Lower lobe of right lung (tissue), 2 donors: ENCODE results near the gene FOLR1. TPM values are rescaled to one million over a fixed set of nuclear protein-coding genes. Genes with fewer than 3 reads are reported as not detected.
A peak's percentile ranks its signal among the peaks of the same experiment; 100 is the strongest.
"Not testable (repeated sequence)": the region's sequence is repeated elsewhere in the genome, so short reads cannot be mapped to it uniquely, and the experiment has no call there.

Experiments used
- ATAC-seq, 2 donors: fragments of 200-7000 bp; cut with Tn5 transposase; one replicate each; pipeline ENCODE4 v1.9.1; 2020 to 2022; ENCODE audit warnings: mild to moderate bottlenecking in 2 of 2, moderate library complexity in 2 of 2
- DNase-seq: peaks from one replicate; pipeline ENCODE4 v3.0.0-alpha.2; 2020
- H3K27ac ChIP-seq: fragments of 200-600 bp; one replicate; pipeline ENCODE4 v1.8.0; 2022
- H3K27me3 ChIP-seq: fragments of 200-600 bp; one replicate; pipeline ENCODE4 v1.8.0; 2022; ENCODE audit warnings: low read depth
- H3K36me3 ChIP-seq: fragments of 200-600 bp; one replicate; pipeline ENCODE4 v1.8.0; 2022; ENCODE audit warnings: mild to moderate bottlenecking
- H3K4me1 ChIP-seq: fragments of 200-600 bp; one replicate; pipeline ENCODE4 v1.8.0; 2022
- H3K4me3 ChIP-seq: fragments of 200-600 bp; one replicate; pipeline ENCODE4 v1.8.0; 2022; ENCODE audit warnings: mild to moderate bottlenecking
- H3K9me3 ChIP-seq: fragments of 200-600 bp; one replicate; pipeline ENCODE4 v1.8.0; 2022
- intact Hi-C: fragments of 100-400 bp; cut with DNase I; formaldehyde crosslinking; loops from one replicate; pipeline ENCODE4 v1.11.0; 2022
- long read RNA-seq: library from polyadenylated mRNA; unstranded; transcript quantifications from one replicate; pipeline ENCODE4 v2.0.0, GENCODE V29; 2021
- total RNA-seq: library from RNA; stranded (reverse); fragmentation: NEBNext Ultra II Directional; extraction: Animal tissue kit (Norgen Biotek cat#: 25700); gene quantifications from one replicate; pipeline ENCODE4 v1.2.1, GENCODE V29; 2021
- TF ChIP-seq, protein P1 (sequence below): fragments of 200-600 bp; IDR thresholded peaks from one replicate; pipeline ENCODE4 v1.8.0; 2022; ENCODE audit warnings: antibody characterized with exemption, mild to moderate bottlenecking
- donor health status: DM: no; HTN: yes; CAD: no; lungs with severe emphysema.

Gene FOLR1
- total RNA-seq = 134 TPM
- long read RNA-seq, transcript FOLR1-204 (6 exons, 1,061 nt) = minor isoform, 6 of 106 reads
- long read RNA-seq, transcript FOLR1-202 (4 exons, 996 nt) = major isoform, 89 of 106 reads
- long read RNA-seq, partial matches to known transcripts = 8 of 106 reads
- long read RNA-seq, other reads (novel, unspliced or antisense) = 0 of 106 reads

GRCh38 chr11:72191961-72192381 is at the start of gene FOLR1:
Gene FOLR1 (plus strand): TSS chr11:72192140. CDS start chr11:72192174, 34 bp downstream.
- peak within 1 kb of the TSS; percentile 37 for H3K4me3 ChIP-seq
- peaks cover 6% of the 10 kb centered on the region for H3K4me1 ChIP-seq
- DNase-seq (peak; percentile 75), ATAC-seq (peak; percentile 81 to 87)
- intact Hi-C loops = no loop called here
- peak within 1 kb of the TSS; percentile 74 for H3K27ac ChIP-seq
- no peaks in the 10 kb centered on the region for H3K9me3 ChIP-seq
- TF ChIP-seq, protein P1, sequence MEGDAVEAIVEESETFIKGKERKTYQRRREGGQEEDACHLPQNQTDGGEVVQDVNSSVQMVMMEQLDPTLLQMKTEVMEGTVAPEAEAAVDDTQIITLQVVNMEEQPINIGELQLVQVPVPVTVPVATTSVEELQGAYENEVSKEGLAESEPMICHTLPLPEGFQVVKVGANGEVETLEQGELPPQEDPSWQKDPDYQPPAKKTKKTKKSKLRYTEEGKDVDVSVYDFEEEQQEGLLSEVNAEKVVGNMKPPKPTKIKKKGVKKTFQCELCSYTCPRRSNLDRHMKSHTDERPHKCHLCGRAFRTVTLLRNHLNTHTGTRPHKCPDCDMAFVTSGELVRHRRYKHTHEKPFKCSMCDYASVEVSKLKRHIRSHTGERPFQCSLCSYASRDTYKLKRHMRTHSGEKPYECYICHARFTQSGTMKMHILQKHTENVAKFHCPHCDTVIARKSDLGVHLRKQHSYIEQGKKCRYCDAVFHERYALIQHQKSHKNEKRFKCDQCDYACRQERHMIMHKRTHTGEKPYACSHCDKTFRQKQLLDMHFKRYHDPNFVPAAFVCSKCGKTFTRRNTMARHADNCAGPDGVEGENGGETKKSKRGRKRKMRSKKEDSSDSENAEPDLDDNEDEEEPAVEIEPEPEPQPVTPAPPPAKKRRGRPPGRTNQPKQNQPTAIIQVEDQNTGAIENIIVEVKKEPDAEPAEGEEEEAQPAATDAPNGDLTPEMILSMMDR = no peak
- H3K27me3 ChIP-seq = no peaks in the 10 kb centered on the region
- peaks cover 3% of the 10 kb centered on the region for H3K36me3 ChIP-seq

DNA sequence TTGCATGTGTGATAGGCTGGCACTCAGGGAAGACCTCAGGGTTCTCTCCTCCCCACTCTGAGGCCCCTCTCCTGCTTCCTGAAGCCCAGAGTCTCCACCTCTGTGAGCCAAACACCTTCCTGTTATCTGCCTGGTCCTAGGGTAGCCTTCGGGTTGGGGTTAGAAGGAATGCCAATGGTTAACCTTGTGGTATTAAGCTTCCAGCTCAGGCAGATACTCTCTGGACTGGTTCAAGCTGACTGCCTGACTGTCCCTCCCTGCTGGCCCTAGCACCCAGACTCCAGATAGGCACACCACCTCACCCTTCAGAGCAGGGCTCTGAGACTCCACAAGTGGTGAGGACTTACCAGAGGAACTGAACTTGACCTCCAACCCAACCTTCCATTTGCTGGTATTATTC is 49.4 kb upstream of the FOLR1 start:
- H3K27me3 ChIP-seq, H3K4me1 ChIP-seq, H3K27ac ChIP-seq, ATAC-seq, DNase-seq, intact Hi-C loops, H3K4me3 ChIP-seq, H3K36me3 ChIP-seq, H3K9me3 ChIP-seq: not testable (repeated sequence)

- Histone ChIP-seq H3K27me3 (no peaks in the 10 kb centered on the region), H3K9me3 (no peaks in the 10 kb centered on the region), H3K4me3 (no peak overlapping the region), H3K4me1 (no peaks in the 10 kb centered on the region), H3K36me3 (no peaks in the 10 kb centered on the region), H3K27ac (no peak overlapping the region)
- intact Hi-C loops = no loop called here
- DNase-seq (no peak), ATAC-seq (no peak)
- TF ChIP-seq, protein P1 = no peak
Measured at GRCh38 chr11:72144807-72145565, 47.0 kb upstream of the FOLR1 start.

DNA sequence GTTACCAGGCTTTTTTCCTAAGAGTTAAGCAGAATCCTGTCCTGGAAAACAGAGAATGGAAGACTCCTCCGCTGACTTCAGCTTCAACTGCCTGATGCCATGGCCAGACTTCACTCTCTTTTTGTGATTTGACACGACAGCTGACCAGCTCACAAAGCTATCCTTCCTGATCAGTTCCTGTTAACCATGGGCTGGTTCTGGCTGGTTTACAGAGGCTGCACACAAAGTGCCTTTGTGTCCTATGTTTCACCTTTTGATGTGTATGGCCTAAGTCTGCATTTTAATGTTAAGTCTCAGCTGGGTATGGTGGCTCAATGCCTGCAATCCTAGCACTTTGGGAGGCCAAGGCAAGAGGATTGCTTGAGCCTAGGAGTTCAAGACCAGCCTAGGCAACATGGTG is 45.3 kb upstream of the FOLR1 start:
- H3K9me3 ChIP-seq = no peaks in the 10 kb centered on the region
- DNase-seq (no peak), ATAC-seq (no peak)
- no peak overlapping the region for H3K27ac ChIP-seq
- H3K4me1 ChIP-seq = no peaks in the 10 kb centered on the region
- no peaks in the 10 kb centered on the region for H3K27me3 ChIP-seq
- TF ChIP-seq, protein P1 = no peak
- no peak overlapping the region for H3K4me3 ChIP-seq
- no peaks in the 10 kb centered on the region for H3K36me3 ChIP-seq
- intact Hi-C loops = no loop called here

- Histone ChIP-seq H3K4me1 (no peaks in the 10 kb centered on the region), H3K27me3 (no peaks in the 10 kb centered on the region), H3K36me3 (no peaks in the 10 kb centered on the region), H3K27ac (no peak overlapping the region), H3K9me3 (no peaks in the 10 kb centered on the region), H3K4me3 (no peak overlapping the region)
- TF ChIP-seq, protein P1 = no peak
- DNase-seq (no peak), ATAC-seq (no peak)
- intact Hi-C loops = no loop called here
Measured at GRCh38 chr11:72150882-72151281, 41.1 kb upstream of the FOLR1 start.

DNA sequence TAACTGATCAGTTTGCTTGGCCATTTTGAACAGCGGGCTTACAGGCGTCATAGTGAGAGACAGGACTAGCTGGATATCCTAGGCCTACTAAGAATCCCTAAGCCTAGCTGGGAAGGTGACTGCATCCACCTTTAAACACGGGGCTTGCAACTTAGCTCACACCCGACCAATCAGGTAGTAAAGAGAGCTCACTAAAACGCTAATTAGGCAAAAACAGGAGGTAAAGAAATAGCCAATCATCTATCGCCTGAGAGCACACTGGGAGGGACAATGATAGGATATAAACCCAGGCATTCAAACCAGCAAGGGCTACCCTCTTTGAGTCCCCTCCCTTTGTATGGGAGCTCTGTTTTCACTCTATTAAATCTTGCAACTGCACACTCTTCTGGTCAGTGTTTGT is 38.1 kb upstream of the FOLR1 start:
- H3K4me3 ChIP-seq, H3K27me3 ChIP-seq, H3K4me1 ChIP-seq, ATAC-seq, intact Hi-C loops, DNase-seq, H3K36me3 ChIP-seq, H3K27ac ChIP-seq, H3K9me3 ChIP-seq: not testable (repeated sequence)
